Measurements from ENCODE around the gene JUP. TPM values are rescaled to one million over a fixed set of nuclear protein-coding genes. Genes with fewer than 3 reads are reported as not detected.
"Not testable (repeated sequence)": the region's sequence is repeated elsewhere in the genome, so short reads cannot be mapped to it uniquely, and the experiment has no call there.

JUP gene
- total and polyA plus RNA-seq, 2 donors from 2014 or later = 148 to 223 TPM

- Histone ChIP-seq H3K4me1 (ENCODE audit: control insufficient read depth in 2 of 3, insufficient read depth in 2 of 3, low read depth in 1 of 3, low read length in 3 of 3) (peaks cover 0 to 4% (median 0%) of the 10 kb centered on the region in 3 donors), H3K9me3 (ENCODE audit: control insufficient read depth in 2 of 3, insufficient read depth in 1 of 3, low read length in 3 of 3) (no peaks in the 10 kb centered on the region), H3K9ac (ENCODE audit: low read length in 3 of 3) (peak overlapping the region; percentile 23 to 77 (median 68)), H3K36me3 (ENCODE audit: control insufficient read depth in 2 of 3, insufficient read depth in 3 of 3, low read length in 3 of 3) (peaks cover 0 to 9% (median 2%) of the 10 kb centered on the region in 3 donors), H3K27me3 (ENCODE audit: control insufficient read depth, insufficient read depth, low read length) (no peaks in the 10 kb centered on the region), H3K27ac (ENCODE audit: low read depth in 2 of 2, low read length in 2 of 2) (no peak overlapping the region), H3K4me3 (ENCODE audit: low read length in 3 of 3) (peak overlapping the region; percentile 39 to 70 (median 51))
- FAIRE-seq (no peak), DNase-seq (no peak)
- no peak for TF ChIP-seq CTCF (IDR thresholded peaks at IDR 0.05; ENCODE audit: borderline replicate concordance, extremely low read depth, insufficient read depth)
- intact Hi-C loops (cut with DNase I) = no loop called here
These were observed 48.8 kb upstream of the JUP start for GRCh38 chr17:41835214-41835799.

GRCh38 chr17:41829961-41830360, 43.5 kb upstream of the JUP start:
- H3K4me1 ChIP-seq (ENCODE audit: control insufficient read depth in 2 of 3, insufficient read depth in 2 of 3, low read depth in 1 of 3, low read length in 3 of 3); H3K9ac ChIP-seq (ENCODE audit: low read length in 3 of 3); H3K4me3 ChIP-seq (ENCODE audit: low read length in 3 of 3); H3K9me3 ChIP-seq (ENCODE audit: control insufficient read depth in 2 of 3, insufficient read depth in 1 of 3, low read length in 3 of 3); FAIRE-seq; H3K27me3 ChIP-seq (ENCODE audit: control insufficient read depth, insufficient read depth, low read length); H3K27ac ChIP-seq (ENCODE audit: low read depth in 2 of 2, low read length in 2 of 2); DNase-seq; intact Hi-C loops (cut with DNase I): not testable (repeated sequence)
- peaks cover 5 to 27% (median 7%) of the 10 kb centered on the region in 3 donors for H3K36me3 ChIP-seq (ENCODE audit: control insufficient read depth in 2 of 3, insufficient read depth in 3 of 3, low read length in 3 of 3)

GRCh38 chr17:41825175-41825845, 38.8 kb upstream of the JUP start:
- intact Hi-C loops (cut with DNase I) = no loop called here
- no peak for TF ChIP-seq CTCF (IDR thresholded peaks at IDR 0.05; ENCODE audit: borderline replicate concordance, extremely low read depth, insufficient read depth)
- Histone ChIP-seq H3K9ac (ENCODE audit: low read length in 3 of 3) (no peak overlapping the region), H3K27ac (ENCODE audit: low read depth in 2 of 2, low read length in 2 of 2) (no peak overlapping the region), H3K9me3 (ENCODE audit: control insufficient read depth in 2 of 3, insufficient read depth in 1 of 3, low read length in 3 of 3) (no peaks in the 10 kb centered on the region), H3K36me3 (ENCODE audit: control insufficient read depth in 2 of 3, insufficient read depth in 3 of 3, low read length in 3 of 3) (peaks cover 5 to 24% (median 7%) of the 10 kb centered on the region in 3 donors), H3K4me1 (ENCODE audit: control insufficient read depth in 2 of 3, insufficient read depth in 2 of 3, low read depth in 1 of 3, low read length in 3 of 3) (no peaks in the 10 kb centered on the region), H3K4me3 (ENCODE audit: low read length in 3 of 3) (no peak overlapping the region), H3K27me3 (ENCODE audit: control insufficient read depth, insufficient read depth, low read length) (no peaks in the 10 kb centered on the region)
- peak in 1 of 5 donors; percentile 66 for DNase-seq
- FAIRE-seq = no peak

GRCh38 chr17:41824086-41824485, 37.6 kb upstream of the JUP start:
- H3K27me3 ChIP-seq (ENCODE audit: control insufficient read depth, insufficient read depth, low read length) = no peaks in the 10 kb centered on the region
- no peak overlapping the region for H3K9ac ChIP-seq (ENCODE audit: low read length in 3 of 3)
- no peak overlapping the region for H3K27ac ChIP-seq (ENCODE audit: low read depth in 2 of 2, low read length in 2 of 2)
- DNase-seq = peak in 1 of 5 donors; percentile 51
- no peaks in the 10 kb centered on the region for H3K9me3 ChIP-seq (ENCODE audit: control insufficient read depth in 2 of 3, insufficient read depth in 1 of 3, low read length in 3 of 3)
- TF ChIP-seq CTCF (IDR thresholded peaks at IDR 0.05; ENCODE audit: borderline replicate concordance, extremely low read depth, insufficient read depth) = no peak
- H3K4me3 ChIP-seq (ENCODE audit: low read length in 3 of 3) = no peak overlapping the region
- no peak for FAIRE-seq
- peaks cover 0 to 16% (median 2%) of the 10 kb centered on the region in 3 donors for H3K36me3 ChIP-seq (ENCODE audit: control insufficient read depth in 2 of 3, insufficient read depth in 3 of 3, low read length in 3 of 3)
- intact Hi-C loops (cut with DNase I) = no loop called here
- H3K4me1 ChIP-seq (ENCODE audit: control insufficient read depth in 2 of 3, insufficient read depth in 2 of 3, low read depth in 1 of 3, low read length in 3 of 3) = no peaks in the 10 kb centered on the region

Data from kidney (tissue), 14 donors.